22Rv1 (cell line): ENCODE results near the gene SLC66A2.

Experiments used
- CTCF ChIP-seq: fragments of 450-650 bp; IDR thresholded peaks from 2 replicates; pipeline ENCODE4 v1.5.1; 2017; ENCODE audit warnings: mild to moderate bottlenecking
- ZFX ChIP-seq: fragments of 450-650 bp; IDR thresholded peaks from 2 replicates; pipeline ENCODE4 v1.6.1; 2017; ENCODE audit warnings: antibody characterized with exemption, borderline replicate concordance

- TF ChIP-seq CTCF, result no peak
- TF ChIP-seq ZFX, result no peak
Measured at GRCh38 chr18:79975985-79976680, 24.7 kb upstream of the SLC66A2 start.
